ENCODE measurements around the gene IFT80. TPM values are rescaled to one million over a fixed set of nuclear protein-coding genes. Genes with fewer than 3 reads are reported as not detected.
A peak's percentile ranks its signal among the peaks of the same experiment; 100 is the strongest.

Gene IFT80
- total and polyA plus RNA-seq, 9 of the 15 experiments (the other 6 are each of a cell fraction or from before 2014, with no cell fraction given): 6.7 to 21.1 (median 16.4) TPM

GRCh38 chr3:160400702-160401150, 1.7 kb upstream of the IFT80 start (continued):
- TF ChIP-seq, protein P1, sequence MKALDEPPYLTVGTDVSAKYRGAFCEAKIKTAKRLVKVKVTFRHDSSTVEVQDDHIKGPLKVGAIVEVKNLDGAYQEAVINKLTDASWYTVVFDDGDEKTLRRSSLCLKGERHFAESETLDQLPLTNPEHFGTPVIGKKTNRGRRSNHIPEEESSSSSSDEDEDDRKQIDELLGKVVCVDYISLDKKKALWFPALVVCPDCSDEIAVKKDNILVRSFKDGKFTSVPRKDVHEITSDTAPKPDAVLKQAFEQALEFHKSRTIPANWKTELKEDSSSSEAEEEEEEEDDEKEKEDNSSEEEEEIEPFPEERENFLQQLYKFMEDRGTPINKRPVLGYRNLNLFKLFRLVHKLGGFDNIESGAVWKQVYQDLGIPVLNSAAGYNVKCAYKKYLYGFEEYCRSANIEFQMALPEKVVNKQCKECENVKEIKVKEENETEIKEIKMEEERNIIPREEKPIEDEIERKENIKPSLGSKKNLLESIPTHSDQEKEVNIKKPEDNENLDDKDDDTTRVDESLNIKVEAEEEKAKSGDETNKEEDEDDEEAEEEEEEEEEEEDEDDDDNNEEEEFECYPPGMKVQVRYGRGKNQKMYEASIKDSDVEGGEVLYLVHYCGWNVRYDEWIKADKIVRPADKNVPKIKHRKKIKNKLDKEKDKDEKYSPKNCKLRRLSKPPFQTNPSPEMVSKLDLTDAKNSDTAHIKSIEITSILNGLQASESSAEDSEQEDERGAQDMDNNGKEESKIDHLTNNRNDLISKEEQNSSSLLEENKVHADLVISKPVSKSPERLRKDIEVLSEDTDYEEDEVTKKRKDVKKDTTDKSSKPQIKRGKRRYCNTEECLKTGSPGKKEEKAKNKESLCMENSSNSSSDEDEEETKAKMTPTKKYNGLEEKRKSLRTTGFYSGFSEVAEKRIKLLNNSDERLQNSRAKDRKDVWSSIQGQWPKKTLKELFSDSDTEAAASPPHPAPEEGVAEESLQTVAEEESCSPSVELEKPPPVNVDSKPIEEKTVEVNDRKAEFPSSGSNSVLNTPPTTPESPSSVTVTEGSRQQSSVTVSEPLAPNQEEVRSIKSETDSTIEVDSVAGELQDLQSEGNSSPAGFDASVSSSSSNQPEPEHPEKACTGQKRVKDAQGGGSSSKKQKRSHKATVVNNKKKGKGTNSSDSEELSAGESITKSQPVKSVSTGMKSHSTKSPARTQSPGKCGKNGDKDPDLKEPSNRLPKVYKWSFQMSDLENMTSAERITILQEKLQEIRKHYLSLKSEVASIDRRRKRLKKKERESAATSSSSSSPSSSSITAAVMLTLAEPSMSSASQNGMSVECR (CRISPR knock-in tag; IDR thresholded peaks at IDR 0.05): no peak; the same call in 1 of the 2 replicates
- TF ChIP-seq POLR2G (IDR thresholded peaks at IDR 0.05; ENCODE audit: low read depth, low read length) (peak; percentile 84), SRF (CRISPR knock-in tag; IDR thresholded peaks at IDR 0.05) (no peak), E2F3 (CRISPR knock-in tag; IDR thresholded peaks at IDR 0.05) (no peak), ETS1 (conservative IDR thresholded peaks at IDR 0.05; ENCODE audit: control insufficient read depth, low read depth, low read length) (peak; percentile 63; the same call in 1 of the 2 replicates), TEAD1 (CRISPR knock-in tag; IDR thresholded peaks at IDR 0.05) (peak in 1 of 2 experiments; percentile 52; a peak in 1 of 4 replicates), SIN3A (IDR thresholded peaks at IDR 0.05; ENCODE audit: borderline replicate concordance in 2 of 2, control insufficient read depth in 1 of 2, low read depth in 2 of 2, low read length in 2 of 2) (0 out of 4 replicates have a peak, but pooled peaks of 1 of the 2 experiments have one; percentile 23), KAT7 (CRISPR knock-in tag; IDR thresholded peaks at IDR 0.05; ENCODE audit: borderline replicate concordance) (peak; percentile 80), PHTF2 (CRISPR knock-in tag; IDR thresholded peaks at IDR 0.05) (no peak), ZNF740 (CRISPR knock-in tag; IDR thresholded peaks at IDR 0.05) (0 out of 2 replicates have a peak, but pooled peaks have one; percentile 3), ZNF740 (tag; IDR thresholded peaks at IDR 0.05) (no peak), SRSF9 (IDR thresholded peaks at IDR 0.05; ENCODE audit: borderline replicate concordance, low read depth, low read length) (no peak), NONO (IDR thresholded peaks at IDR 0.05; ENCODE audit: low read depth in 2 of 2, low read length in 1 of 2) (0 out of 4 replicates have a peak, but pooled peaks of 1 of the 2 experiments have one; percentile 18), PRMT5 (CRISPR knock-in tag; IDR thresholded peaks at IDR 0.05) (no peak)
- TF ChIP-seq, protein P2, sequence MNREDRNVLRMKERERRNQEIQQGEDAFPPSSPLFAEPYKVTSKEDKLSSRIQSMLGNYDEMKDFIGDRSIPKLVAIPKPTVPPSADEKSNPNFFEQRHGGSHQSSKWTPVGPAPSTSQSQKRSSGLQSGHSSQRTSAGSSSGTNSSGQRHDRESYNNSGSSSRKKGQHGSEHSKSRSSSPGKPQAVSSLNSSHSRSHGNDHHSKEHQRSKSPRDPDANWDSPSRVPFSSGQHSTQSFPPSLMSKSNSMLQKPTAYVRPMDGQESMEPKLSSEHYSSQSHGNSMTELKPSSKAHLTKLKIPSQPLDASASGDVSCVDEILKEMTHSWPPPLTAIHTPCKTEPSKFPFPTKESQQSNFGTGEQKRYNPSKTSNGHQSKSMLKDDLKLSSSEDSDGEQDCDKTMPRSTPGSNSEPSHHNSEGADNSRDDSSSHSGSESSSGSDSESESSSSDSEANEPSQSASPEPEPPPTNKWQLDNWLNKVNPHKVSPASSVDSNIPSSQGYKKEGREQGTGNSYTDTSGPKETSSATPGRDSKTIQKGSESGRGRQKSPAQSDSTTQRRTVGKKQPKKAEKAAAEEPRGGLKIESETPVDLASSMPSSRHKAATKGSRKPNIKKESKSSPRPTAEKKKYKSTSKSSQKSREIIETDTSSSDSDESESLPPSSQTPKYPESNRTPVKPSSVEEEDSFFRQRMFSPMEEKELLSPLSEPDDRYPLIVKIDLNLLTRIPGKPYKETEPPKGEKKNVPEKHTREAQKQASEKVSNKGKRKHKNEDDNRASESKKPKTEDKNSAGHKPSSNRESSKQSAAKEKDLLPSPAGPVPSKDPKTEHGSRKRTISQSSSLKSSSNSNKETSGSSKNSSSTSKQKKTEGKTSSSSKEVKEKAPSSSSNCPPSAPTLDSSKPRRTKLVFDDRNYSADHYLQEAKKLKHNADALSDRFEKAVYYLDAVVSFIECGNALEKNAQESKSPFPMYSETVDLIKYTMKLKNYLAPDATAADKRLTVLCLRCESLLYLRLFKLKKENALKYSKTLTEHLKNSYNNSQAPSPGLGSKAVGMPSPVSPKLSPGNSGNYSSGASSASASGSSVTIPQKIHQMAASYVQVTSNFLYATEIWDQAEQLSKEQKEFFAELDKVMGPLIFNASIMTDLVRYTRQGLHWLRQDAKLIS (CRISPR knock-in tag; IDR thresholded peaks at IDR 0.05): 0 out of 2 replicates have a peak, but pooled peaks have one; percentile 17

Data from K562 (cell line).